OCI-LY7 (cell line): Measurements from ENCODE around the gene SYK. TPM values are rescaled to one million over a fixed set of nuclear protein-coding genes. Genes with fewer than 3 reads are reported as not detected.

Source experiments
- BruUV-seq: library from RNA; stranded (reverse); fragments of 400-500 nt; replicated peaks from 2 replicates; lab custom pipeline; 2021; lab: Mats Ljungman, UMichigan
- CTCF ChIA-PET: fragments of 300-600 bp; sonication (Branson Sonifier 250); formaldehyde crosslinking; loops from one replicate; lab custom pipeline; 2022; ENCODE audit warnings: antibody characterized with exemption; ENCODE audit not compliant: unreplicated experiment; lab: Charles Lee
- POLR2A ChIA-PET: fragments of 300-600 bp; sonication (Branson Sonifier 250); formaldehyde crosslinking; loops from one replicate; lab custom pipeline; 2022; ENCODE audit warnings: antibody characterized with exemption; lab: Charles Lee
- DNase-seq: peaks from one replicate; pipeline ENCODE4 v3.0.0-alpha.2; 2015; ENCODE audit warnings: low spot score
- H2AFZ ChIP-seq: fragments of 200-600 bp; sonication (generic), shearing (Covaris generic); 2 replicates; pipeline ENCODE4 v1.6.1; 2014; ENCODE audit warnings: mild to moderate bottlenecking, antibody characterized with exemption, low read length, moderate library complexity
- H3K27ac ChIP-seq: fragments of 200-600 bp; sonication (generic); 2 replicates; pipeline ENCODE4 v1.5.1; 2014; ENCODE audit warnings: mixed run types, low read depth, mild to moderate bottlenecking, moderate library complexity, low read length, inconsistent platforms; ENCODE audit not compliant: poor library complexity, severe bottlenecking
- H3K36me3 ChIP-seq: fragments of 200-600 bp; sonication (generic); 2 replicates; pipeline ENCODE4 v1.6.1; 2014; ENCODE audit warnings: mild to moderate bottlenecking, antibody characterized with exemption, low read length, moderate library complexity, mixed read lengths; ENCODE audit not compliant: insufficient read depth
- H3K4me1 ChIP-seq: fragments of 200-600 bp; sonication (generic); 2 replicates; pipeline ENCODE4 v1.5.1; 2014; ENCODE audit warnings: mild to moderate bottlenecking, low read length; ENCODE audit not compliant: insufficient read depth, poor library complexity, severe bottlenecking
- H3K4me2 ChIP-seq: fragments of 200-600 bp; sonication (generic); 2 replicates; pipeline ENCODE4 v1.6.1; 2014; ENCODE audit warnings: mild to moderate bottlenecking, low read length
- H3K4me3 ChIP-seq: fragments of 200-600 bp; sonication (generic); 2 replicates; pipeline ENCODE4 v1.5.1; 2014; ENCODE audit warnings: mild to moderate bottlenecking, low read depth, low read length; ENCODE audit not compliant: poor library complexity, severe bottlenecking
- H3K79me2 ChIP-seq: fragments of 200-600 bp; sonication (generic); 2 replicates; pipeline ENCODE4 v1.6.1; 2016; ENCODE audit warnings: low read depth, mild to moderate bottlenecking, low read length, moderate library complexity, mixed read lengths; ENCODE audit not compliant: insufficient read depth
- H3K9me2 ChIP-seq: fragments of 200-600 bp; sonication (generic); 2 replicates; pipeline ENCODE4 v1.6.1; 2016; ENCODE audit warnings: mild to moderate bottlenecking, low read length, mixed read lengths; ENCODE audit not compliant: insufficient read depth
- H3K9me3 ChIP-seq: fragments of 200-600 bp; sonication (generic); 2 replicates; pipeline ENCODE4 v1.6.1; 2014; ENCODE audit warnings: mild to moderate bottlenecking, mixed run types, low read length, mixed read lengths
- H4K20me1 ChIP-seq: fragments of 200-600 bp; sonication (generic); 2 replicates; pipeline ENCODE4 v1.6.1; 2014; ENCODE audit warnings: mild to moderate bottlenecking, antibody characterized with exemption, low read length, moderate library complexity, mixed read lengths; ENCODE audit not compliant: insufficient read depth
- CTCF ChIP-seq: fragments of 200-600 bp; sonication (generic); conservative IDR thresholded peaks from 2 replicates; pipeline ENCODE4 v1.5.1; 2014; ENCODE audit warnings: mild to moderate bottlenecking, antibody characterized with exemption, low read length, moderate library complexity, mixed read lengths
- EZH2phosphoT487 ChIP-seq: fragments of 200-600 bp; sonication (generic); IDR thresholded peaks from 2 replicates; pipeline ENCODE4 v1.6.1; 2018; ENCODE audit warnings: low read depth, borderline replicate concordance, mild to moderate bottlenecking, mixed run types, antibody characterized with exemption, low read length, moderate library complexity, mixed read lengths
- intact Hi-C: fragments of 100-400 bp; cut with micrococcal nuclease; formaldehyde crosslinking; loops from one replicate; pipeline ENCODE4 v1.10.0; 2022; ENCODE audit not compliant: unreplicated experiment
- total RNA-seq, 2 experiments: library from RNA; depleted of rRNA in 1 of 2; stranded (reverse); fragments of >200 nt in 1 of 2; shearing (Covaris generic) in 1 of 2; gene quantifications; 2 replicates each; pipeline ENCODE4 v1.2.3, GENCODE V29; 2014 to 2022

The SYK gene
- total RNA-seq, 2 experiments from 2014 or later: 112 to 175 TPM

- Histone ChIP-seq H3K9me2 (no peaks in the 10 kb centered on the region), H2AFZ (peak overlapping the region; percentile 18; the same call in 1 of the 2 replicates), H4K20me1 (no peaks in the 10 kb centered on the region), H3K36me3 (peaks cover 3% of the 10 kb centered on the region; the same call in 1 of the 2 replicates), H3K4me2 (peak overlapping the region; percentile 57), H3K9me3 (peaks cover 24% of the 10 kb centered on the region), H3K4me3 (peak overlapping the region; percentile 12), H3K27ac (peak overlapping the region; percentile 69), H3K79me2 (no peaks in the 10 kb centered on the region), H3K4me1 (peaks cover 32% of the 10 kb centered on the region)
- TF ChIP-seq EZH2phosphoT487 (no peak), CTCF (no peak)
- ChIA-PET CTCF (no interaction called here), POLR2A (interaction anchor here (1.3 to 1.4 kb wide), 2 partner anchors 21 to 52 kb away, joined by 5 to 6 read pairs; no protein-coding TSS in a partner anchor)
- intact Hi-C loops: loop anchor here (1.0 kb wide), 4 partner anchors 22 to 97 kb away; partner anchors contain the start of gene SYK
- DNase-seq: peak; percentile 35
- no TSS peak for BruUV-seq
Observed at GRCh38 chr9:90774071-90774470, 27.5 kb upstream of the SYK start.

- TF ChIP-seq CTCF (peak; percentile 74), EZH2phosphoT487 (no peak)
- H3K79me2 ChIP-seq: no peaks in the 10 kb centered on the region
- H4K20me1 ChIP-seq: no peaks in the 10 kb centered on the region
- peaks cover 3% of the 10 kb centered on the region; the same call in 1 of the 2 replicates for H3K36me3 ChIP-seq
- ChIA-PET CTCF (no interaction called here), POLR2A (interaction anchor here (1.3 to 1.5 kb wide), 3 partner anchors 20 to 51 kb away, joined by 5 to 6 read pairs (median 5); no protein-coding TSS in a partner anchor)
- no peak overlapping the region for H3K4me3 ChIP-seq
- peaks cover 32% of the 10 kb centered on the region for H3K4me1 ChIP-seq
- BruUV-seq: no TSS peak
- intact Hi-C loops: loop anchor here (1.0 kb wide), 4 partner anchors 22 to 97 kb away; partner anchors contain the start of gene SYK
- H3K9me2 ChIP-seq: no peaks in the 10 kb centered on the region
- H3K9me3 ChIP-seq: peaks cover 18% of the 10 kb centered on the region; the same call in 1 of the 2 replicates
- peak overlapping the region; percentile 57 for H3K4me2 ChIP-seq
- H2AFZ ChIP-seq: no peak overlapping the region; the same call in 1 of the 2 replicates
- H3K27ac ChIP-seq: peak overlapping the region; percentile 69
- peak; percentile 97 for DNase-seq
Observed at GRCh38 chr9:90774682-90775081, 26.9 kb upstream of the SYK start.

GRCh38 chr9:90775657-90776056 is 26.0 kb upstream of the SYK start:
- POLR2A ChIA-PET: interaction anchor here (1.4 to 1.5 kb wide), 2 partner anchors 28 to 50 kb away, joined by 5 to 6 read pairs; no protein-coding TSS in a partner anchor

More at GRCh38 chr9:90775657-90776056, 26.0 kb upstream of the SYK start:
- peak; percentile 45 for DNase-seq
- H3K36me3 ChIP-seq: no peaks in the 10 kb centered on the region
- no peaks in the 10 kb centered on the region for H4K20me1 ChIP-seq
- no peaks in the 10 kb centered on the region for H3K79me2 ChIP-seq
- H3K4me1 ChIP-seq: peaks cover 32% of the 10 kb centered on the region
- peaks cover 12% of the 10 kb centered on the region; the same call in 1 of the 2 replicates for H3K9me3 ChIP-seq
- TF ChIP-seq CTCF: peak; percentile 23; the same call in 1 of the 2 replicates
- TF ChIP-seq EZH2phosphoT487: no peak
- no TSS peak for BruUV-seq
- CTCF ChIA-PET: no interaction called here
- peak overlapping the region; percentile 19 for H3K4me3 ChIP-seq
- no peaks in the 10 kb centered on the region for H3K9me2 ChIP-seq
- peak overlapping the region; percentile 69 for H3K27ac ChIP-seq
- peak overlapping the region; percentile 57 for H3K4me2 ChIP-seq
- peak overlapping the region; percentile 21; the same call in 1 of the 2 replicates for H2AFZ ChIP-seq
- intact Hi-C loops: no loop called here
